SK-N-SH (cell line): Measurements from ENCODE around the gene TMEM151A. TPM values are rescaled to one million over a fixed set of nuclear protein-coding genes. Genes with fewer than 3 reads are reported as not detected.

Experiments used
- CTCF ChIA-PET: fragments of 300-600, 350-600 bp; formaldehyde crosslinking; extraction: SDS; loops from one replicate; lab custom pipeline; 2021; lab: Yijun Ruan, JAX
- POLR2A ChIA-PET: fragments of 350-600 bp; sonication (Branson Sonifier 250); formaldehyde crosslinking; extraction: SDS; loops from one replicate; lab custom pipeline; 2020; ENCODE audit warnings: antibody characterized with exemption, inconsistent platforms; lab: Yijun Ruan, JAX
- DNase-seq: peaks from one replicate; pipeline ENCODE4 v3.0.0; 2012
- H2AFZ ChIP-seq: fragments of 200-600 bp; sonication (generic); 2 replicates; pipeline ENCODE4 v1.8.1; 2016; ENCODE audit warnings: antibody characterized with exemption, mild to moderate bottlenecking, low read depth
- H3F3A ChIP-seq: fragments of 200-600 bp; sonication (generic); replicated peaks from 2 replicates; pipeline ENCODE3; 2016; ENCODE audit warnings: antibody characterized with exemption, mild to moderate bottlenecking; ENCODE audit not compliant: insufficient read depth
- H3K27ac ChIP-seq, 2 experiments: fragments of 200-500 bp in 1 of 2; fragments of 200-600 bp in 1 of 2; sonication (Bioruptor generic) in 1 of 2; sonication (generic), shearing (Covaris generic) in 1 of 2; 2 replicates each; pipeline versions ENCODE4 v1.5.1 to v1.6.1; 2014 to 2016; ENCODE audit warnings: low read depth in 2 of 2, inconsistent platforms in 1 of 2, low read length in 1 of 2, mild to moderate bottlenecking in 1 of 2, mixed read lengths in 1 of 2
- H3K27me3 ChIP-seq: fragments of 200-600 bp; sonication (generic), shearing (Covaris generic); 2 replicates; pipeline ENCODE4 v1.6.1; 2016; ENCODE audit warnings: mixed run types; ENCODE audit not compliant: insufficient read depth
- H3K36me3 ChIP-seq, 2 experiments: fragments of 200-500 bp in 1 of 2; fragments of 200-600 bp in 1 of 2; sonication (Bioruptor generic) in 1 of 2; sonication (generic) in 1 of 2; replicated peaks in 1 of 2; 2 replicates each; pipeline versions ENCODE3 to v1.5.1; 2014 to 2016; ENCODE audit warnings: low read length in 1 of 2, mild to moderate bottlenecking in 1 of 2; ENCODE audit not compliant: insufficient read depth in 2 of 2, control insufficient read depth in 1 of 2
- H3K4me1 ChIP-seq, 2 experiments: fragments of 200-500 bp in 1 of 2; fragments of 200-600 bp in 1 of 2; sonication (Bioruptor generic) in 1 of 2; sonication (generic), shearing (Covaris generic) in 1 of 2; 2 replicates each; pipeline versions ENCODE4 v1.5.1 to v1.6.1; 2014 to 2016; ENCODE audit warnings: low read depth in 1 of 2, low read length in 1 of 2, mixed run types in 1 of 2; ENCODE audit not compliant: insufficient read depth in 2 of 2, control insufficient read depth in 1 of 2
- H3K4me2 ChIP-seq: fragments of 200-600 bp; sonication (generic), shearing (Covaris generic); 2 replicates; pipeline ENCODE4 v1.6.1; 2017; ENCODE audit warnings: mixed run types
- H3K4me3 ChIP-seq, 2 experiments: fragments of 200-500 bp in 1 of 2; fragments of 200-600 bp in 1 of 2; sonication (Bioruptor generic) in 1 of 2; sonication (generic), shearing (Covaris generic) in 1 of 2; 2 replicates each; pipeline versions ENCODE4 v1.5.1 to v1.8.1; 2014 to 2016; ENCODE audit warnings: low read depth in 2 of 2, inconsistent platforms in 1 of 2, low read length in 1 of 2, mild to moderate bottlenecking in 1 of 2, mixed read lengths in 1 of 2, moderate library complexity in 1 of 2
- H3K79me2 ChIP-seq: fragments of 200-600 bp; sonication (generic); 2 replicates; pipeline ENCODE4 v1.8.1; 2017; ENCODE audit warnings: mild to moderate bottlenecking; ENCODE audit not compliant: insufficient read depth
- H3K9ac ChIP-seq: fragments of 200-600 bp; sonication (generic); 2 replicates; pipeline ENCODE4 v1.6.1; 2017; ENCODE audit warnings: mixed run types
- H3K9me2 ChIP-seq: fragments of 200-600 bp; sonication (generic); 2 replicates; pipeline ENCODE4 v1.6.1; 2017; ENCODE audit warnings: mixed run types
- H3K9me3 ChIP-seq: fragments of 200-600 bp; sonication (generic); 2 replicates; pipeline ENCODE4 v1.6.1; 2017; ENCODE audit warnings: mixed run types, mild to moderate bottlenecking, moderate library complexity
- H4K20me1 ChIP-seq: fragments of 200-600 bp; sonication (generic); 2 replicates; pipeline ENCODE4 v1.6.1; 2017; ENCODE audit warnings: mild to moderate bottlenecking, mixed run types; ENCODE audit not compliant: insufficient read depth
- EZH2phosphoT487 ChIP-seq: fragments of 200-600 bp; sonication (generic); IDR thresholded peaks from 2 replicates; pipeline ENCODE4 v1.6.1; 2017; ENCODE audit warnings: low read depth, mixed run types, mild to moderate bottlenecking, antibody characterized with exemption, moderate library complexity, borderline replicate concordance
- FOSL2 ChIP-seq: IDR thresholded peaks from 2 replicates; pipeline ENCODE4 v1.4.0; 2012; ENCODE audit warnings: low read depth, mild to moderate bottlenecking, moderate library complexity, borderline replicate concordance
- FOXJ3 ChIP-seq: sonication (generic); formaldehyde crosslinking; IDR thresholded peaks from 2 replicates; pipeline ENCODE4 v1.5.1; 2020; ENCODE audit warnings: mild to moderate bottlenecking, missing genetic modification reagents
- FOXM1 ChIP-seq: IDR thresholded peaks from 2 replicates; pipeline ENCODE4 v1.4.0; 2012; ENCODE audit warnings: low read depth, mild to moderate bottlenecking
- PBX3 ChIP-seq: IDR thresholded peaks from 2 replicates; pipeline ENCODE4; 2012
- REST ChIP-seq: IDR thresholded peaks from 2 replicates; pipeline ENCODE4 v1.6.1; 2012; ENCODE audit warnings: mild to moderate bottlenecking, low read depth, low read length, moderate library complexity
- RXRA ChIP-seq: IDR thresholded peaks from 2 replicates; pipeline ENCODE4 v1.4.0; 2012; ENCODE audit warnings: low read depth, mild to moderate bottlenecking, borderline replicate concordance
- YY1 ChIP-seq: IDR thresholded peaks from 2 replicates; pipeline ENCODE4 v1.4.0; 2012; ENCODE audit warnings: low read depth, mild to moderate bottlenecking
- WGBS: methylation state at CpG from one replicate; pipeline ENCODE4 v1.1.6; 2017; ENCODE audit warnings: low lambda C conversion rate; 5-methylcytosine and 5-hydroxymethylcytosine counted together
- polyA plus RNA-seq, 3 experiments: library from polyadenylated mRNA; depleted of rRNA; stranded (reverse); fragments of >200 nt; gene quantifications; 2 replicates each; pipeline ENCODE4 v1.2.3, GENCODE V29; 2012

TMEM151A gene
- polyA plus RNA-seq, 1 of the 3 experiments (the other 2 are of a cell fraction) = 0.35 TPM

GRCh38 chr11:66292543-66293332, 1.0 kb downstream of the TMEM151A start:
- Histone ChIP-seq H3F3A (peaks cover 9% of the 10 kb centered on the region), H3K4me1 (peaks cover 7 to 24% of the 10 kb centered on the region in 2 experiments; a peak in 2 of 4 replicates), H3K4me2 (peak overlapping the region; percentile 76), H2AFZ (no peak overlapping the region), H3K79me2 (peaks cover 10% of the 10 kb centered on the region; the same call in 1 of the 2 replicates), H4K20me1 (no peaks in the 10 kb centered on the region), H3K9ac (no peak overlapping the region), H3K27me3 (no peaks in the 10 kb centered on the region), H3K36me3 (no peaks in the 10 kb centered on the region), H3K9me2 (no peaks in the 10 kb centered on the region), H3K27ac (no peak overlapping the region; a peak in 1 of 4 replicates), H3K9me3 (no peaks in the 10 kb centered on the region), H3K4me3 (peak overlapping the region; percentile 26 to 56; a peak in 3 of 4 replicates)
- 54% methylated on average over 16 of the region's 17 CpGs for WGBS
- TF ChIP-seq PBX3 (no peak), FOXJ3 (CRISPR knock-in tag) (no peak), FOSL2 (no peak), REST (no peak), FOXM1 (no peak), EZH2phosphoT487 (no peak), RXRA (no peak)
- CTCF ChIA-PET = no interaction called here
- POLR2A ChIA-PET = no interaction called here
- DNase-seq = no peak

- Histone ChIP-seq H3K79me2 (peaks cover 4% of the 10 kb centered on the region; the same call in 1 of the 2 replicates), H3K27me3 (no peaks in the 10 kb centered on the region), H3K4me1 (peaks cover 7 to 19% of the 10 kb centered on the region in 2 experiments; a peak in 2 of 4 replicates), H3F3A (peaks cover 9% of the 10 kb centered on the region), H2AFZ (no peak overlapping the region), H3K4me2 (no peak overlapping the region), H3K4me3 (no peak overlapping the region), H3K9ac (no peak overlapping the region), H4K20me1 (no peaks in the 10 kb centered on the region), H3K9me3 (no peaks in the 10 kb centered on the region), H3K36me3 (no peaks in the 10 kb centered on the region), H3K27ac (no peak overlapping the region), H3K9me2 (no peaks in the 10 kb centered on the region)
- ChIA-PET CTCF (interaction anchor here (2.3 kb wide), 1 partner anchor 18 kb away, joined by 11 read pairs; no protein-coding TSS in a partner anchor), POLR2A (no interaction called here)
- 88% methylated on average over 3 of the region's 4 CpGs for whole genome bisulfite sequencing
- no peak for DNase-seq
- no peak for TF ChIP-seq YY1
Observed at GRCh38 chr11:66293352-66293751, 1.7 kb downstream of the TMEM151A start.
